HEK293 (cell line): ENCODE data around the gene GPN3.

Source experiments
- GFI1B ChIP-seq: fragments of 450-650 bp; formaldehyde crosslinking; IDR thresholded peaks from 2 replicates; pipeline ENCODE4 v1.5.1; 2016; ENCODE audit warnings: missing biosample characterization, missing genetic modification characterization
- GLIS1 ChIP-seq: fragments of 450-650 bp; formaldehyde crosslinking; IDR thresholded peaks from 2 replicates; pipeline ENCODE4 v1.5.1; 2016; ENCODE audit warnings: missing biosample characterization, missing genetic modification characterization
- INSM2 ChIP-seq: fragments of 450-650 bp; formaldehyde crosslinking; IDR thresholded peaks from 2 replicates; pipeline ENCODE4 v1.5.1; 2016; ENCODE audit warnings: missing biosample characterization, missing genetic modification characterization
- MZF1 ChIP-seq: fragments of 450-650 bp; formaldehyde crosslinking; IDR thresholded peaks from 2 replicates; pipeline ENCODE4 v1.5.1; 2017; ENCODE audit warnings: missing biosample characterization, missing genetic modification characterization, borderline replicate concordance
- PRDM1 ChIP-seq: fragments of 450-650 bp; formaldehyde crosslinking; IDR thresholded peaks from 2 replicates; pipeline ENCODE4; 2016; ENCODE audit warnings: missing biosample characterization, missing genetic modification characterization
- RBAK ChIP-seq: fragments of 450-650 bp; formaldehyde crosslinking; IDR thresholded peaks from 2 replicates; pipeline ENCODE4 v1.5.1; 2016; ENCODE audit warnings: missing biosample characterization, missing genetic modification characterization
- SP2 ChIP-seq: fragments of 450-650 bp; formaldehyde crosslinking; IDR thresholded peaks from 2 replicates; pipeline ENCODE4 v1.5.1; 2016; ENCODE audit warnings: missing biosample characterization, missing genetic modification characterization
- SP3 ChIP-seq: fragments of 450-650 bp; formaldehyde crosslinking; IDR thresholded peaks from 2 replicates; pipeline ENCODE4 v1.5.1; 2016; ENCODE audit warnings: missing biosample characterization, missing genetic modification characterization
- ZBTB20 ChIP-seq: fragments of 450-650 bp; formaldehyde crosslinking; IDR thresholded peaks from 2 replicates; pipeline ENCODE4 v1.5.1; 2016; ENCODE audit warnings: missing biosample characterization, missing genetic modification characterization
- ZFP3 ChIP-seq: fragments of 450-650 bp; formaldehyde crosslinking; IDR thresholded peaks from 2 replicates; pipeline ENCODE4 v1.5.1; 2016; ENCODE audit warnings: low read depth, missing biosample characterization, missing genetic modification characterization
- ZNF10 ChIP-seq: fragments of 450-650 bp; formaldehyde crosslinking; IDR thresholded peaks from 2 replicates; pipeline ENCODE4 v1.5.1; 2017; ENCODE audit warnings: missing biosample characterization, missing genetic modification characterization
- ZNF121 ChIP-seq: fragments of 450-650 bp; formaldehyde crosslinking; IDR thresholded peaks from 2 replicates; pipeline ENCODE4 v1.5.1; 2016; ENCODE audit warnings: missing biosample characterization, missing genetic modification characterization
- ZNF202 ChIP-seq: fragments of 450-650 bp; formaldehyde crosslinking; IDR thresholded peaks from 2 replicates; pipeline ENCODE4 v1.5.1; 2016; ENCODE audit warnings: missing biosample characterization, missing genetic modification characterization, borderline replicate concordance
- ZNF211 ChIP-seq: fragments of 450-650 bp; formaldehyde crosslinking; IDR thresholded peaks from 2 replicates; pipeline ENCODE4 v1.5.1; 2016; ENCODE audit warnings: low read depth, missing biosample characterization, missing genetic modification characterization
- ZNF221 ChIP-seq: fragments of 450-650 bp; formaldehyde crosslinking; IDR thresholded peaks from 2 replicates; pipeline ENCODE4 v1.5.1; 2017; ENCODE audit warnings: missing biosample characterization, missing genetic modification characterization, borderline replicate concordance
- ZNF23 ChIP-seq: fragments of 450-650 bp; formaldehyde crosslinking; IDR thresholded peaks from 2 replicates; pipeline ENCODE4 v1.5.1; 2016; ENCODE audit warnings: missing biosample characterization, missing genetic modification characterization, borderline replicate concordance
- ZNF302 ChIP-seq: fragments of 450-650 bp; formaldehyde crosslinking; IDR thresholded peaks from 2 replicates; pipeline ENCODE4 v1.5.1; 2016; ENCODE audit warnings: missing biosample characterization, missing genetic modification characterization, low read depth
- ZNF530 ChIP-seq: fragments of 450-650 bp; formaldehyde crosslinking; IDR thresholded peaks from 2 replicates; pipeline ENCODE4 v1.5.1; 2016; ENCODE audit warnings: low read depth, missing biosample characterization, missing genetic modification characterization
- ZNF548 ChIP-seq: fragments of 450-650 bp; formaldehyde crosslinking; IDR thresholded peaks from 2 replicates; pipeline ENCODE4 v1.5.1; 2016; ENCODE audit warnings: missing biosample characterization, missing genetic modification characterization
- ZNF560 ChIP-seq: fragments of 450-650 bp; formaldehyde crosslinking; IDR thresholded peaks from 2 replicates; pipeline ENCODE4 v1.5.1; 2017; ENCODE audit warnings: missing biosample characterization, missing genetic modification characterization, borderline replicate concordance
- ZNF561 ChIP-seq: fragments of 450-650 bp; IDR thresholded peaks from 2 replicates; pipeline ENCODE4 v1.5.1; 2018; ENCODE audit warnings: missing biosample characterization, missing genetic modification characterization, borderline replicate concordance
- ZNF596 ChIP-seq: fragments of 450-650 bp; IDR thresholded peaks from 2 replicates; pipeline ENCODE4 v1.5.0; 2018; ENCODE audit warnings: missing biosample characterization, mild to moderate bottlenecking, missing genetic modification characterization, moderate library complexity
- ZNF629 ChIP-seq: fragments of 450-650 bp; formaldehyde crosslinking; IDR thresholded peaks from 2 replicates; pipeline ENCODE4 v1.5.1; 2017; ENCODE audit warnings: missing biosample characterization, missing genetic modification characterization
- ZNF704 ChIP-seq: fragments of 450-650 bp; formaldehyde crosslinking; IDR thresholded peaks from 2 replicates; pipeline ENCODE4 v1.5.1; 2016; ENCODE audit warnings: missing biosample characterization, missing genetic modification characterization
- ZNF792 ChIP-seq: fragments of 450-650 bp; formaldehyde crosslinking; IDR thresholded peaks from 2 replicates; pipeline ENCODE4 v1.5.1; 2016; ENCODE audit warnings: missing biosample characterization, missing genetic modification characterization
- ZSCAN23 ChIP-seq: fragments of 450-650 bp; formaldehyde crosslinking; IDR thresholded peaks from 2 replicates; pipeline ENCODE4 v1.5.1; 2016; ENCODE audit warnings: missing biosample characterization, missing genetic modification characterization
- ZSCAN30 ChIP-seq: fragments of 450-650 bp; IDR thresholded peaks from 2 replicates; pipeline ENCODE4 v1.5.1; 2018; ENCODE audit warnings: missing biosample characterization, mild to moderate bottlenecking, missing genetic modification characterization, moderate library complexity
- TF ChIP-seq, protein P1 (sequence below): fragments of 450-650 bp; formaldehyde crosslinking; IDR thresholded peaks from 2 replicates; pipeline ENCODE4 v1.5.1; 2016; ENCODE audit warnings: missing biosample characterization, missing genetic modification characterization
- TF ChIP-seq, protein P2 (sequence below): fragments of 450-650 bp; formaldehyde crosslinking; IDR thresholded peaks from 2 replicates; pipeline ENCODE4 v1.5.1; 2016; ENCODE audit warnings: missing biosample characterization, missing genetic modification characterization
- TF ChIP-seq, protein P3 (sequence below): fragments of 450-650 bp; formaldehyde crosslinking; IDR thresholded peaks from 2 replicates; pipeline ENCODE4 v1.5.1; 2017; ENCODE audit warnings: missing biosample characterization, missing genetic modification characterization

GPN3 gene

GRCh38 chr12:110501752-110502738, 34.0 kb upstream of the GPN3 start, which contains the start of the genes RAD9B and VPS29 (continued):
- no peak for TF ChIP-seq MZF1 (tag by site-specific recombination)
- TF ChIP-seq ZBTB20 (tag by site-specific recombination) = peak; percentile 85
- TF ChIP-seq ZNF792 (tag by site-specific recombination) = 0 out of 2 replicates have a peak, but pooled peaks have one; percentile 52
- TF ChIP-seq ZNF10 (tag by site-specific recombination) = no peak; the same call in 1 of the 2 replicates
- TF ChIP-seq, protein P1, sequence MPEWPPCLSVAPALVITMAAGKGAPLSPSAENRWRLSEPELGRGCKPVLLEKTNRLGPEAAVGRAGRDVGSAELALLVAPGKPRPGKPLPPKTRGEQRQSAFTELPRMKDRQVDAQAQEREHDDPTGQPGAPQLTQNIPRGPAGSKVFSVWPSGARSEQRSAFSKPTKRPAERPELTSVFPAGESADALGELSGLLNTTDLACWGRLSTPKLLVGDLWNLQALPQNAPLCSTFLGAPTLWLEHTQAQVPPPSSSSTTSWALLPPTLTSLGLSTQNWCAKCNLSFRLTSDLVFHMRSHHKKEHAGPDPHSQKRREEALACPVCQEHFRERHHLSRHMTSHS (tag by site-specific recombination) = no peak
- peak; percentile 66; the same call in 1 of the 2 replicates for TF ChIP-seq GFI1B (tag by site-specific recombination)
- no peak for TF ChIP-seq ZNF548
- TF ChIP-seq ZNF202 = no peak
- peak; percentile 91 for TF ChIP-seq ZSCAN30
- TF ChIP-seq ZNF561 (tag by site-specific recombination) = peak; percentile 19
- TF ChIP-seq ZNF302 (tag by site-specific recombination) = 0 out of 2 replicates have a peak, but pooled peaks have one; percentile 52
- TF ChIP-seq INSM2 (tag by site-specific recombination) = peak; percentile 87
- TF ChIP-seq, protein P2, sequence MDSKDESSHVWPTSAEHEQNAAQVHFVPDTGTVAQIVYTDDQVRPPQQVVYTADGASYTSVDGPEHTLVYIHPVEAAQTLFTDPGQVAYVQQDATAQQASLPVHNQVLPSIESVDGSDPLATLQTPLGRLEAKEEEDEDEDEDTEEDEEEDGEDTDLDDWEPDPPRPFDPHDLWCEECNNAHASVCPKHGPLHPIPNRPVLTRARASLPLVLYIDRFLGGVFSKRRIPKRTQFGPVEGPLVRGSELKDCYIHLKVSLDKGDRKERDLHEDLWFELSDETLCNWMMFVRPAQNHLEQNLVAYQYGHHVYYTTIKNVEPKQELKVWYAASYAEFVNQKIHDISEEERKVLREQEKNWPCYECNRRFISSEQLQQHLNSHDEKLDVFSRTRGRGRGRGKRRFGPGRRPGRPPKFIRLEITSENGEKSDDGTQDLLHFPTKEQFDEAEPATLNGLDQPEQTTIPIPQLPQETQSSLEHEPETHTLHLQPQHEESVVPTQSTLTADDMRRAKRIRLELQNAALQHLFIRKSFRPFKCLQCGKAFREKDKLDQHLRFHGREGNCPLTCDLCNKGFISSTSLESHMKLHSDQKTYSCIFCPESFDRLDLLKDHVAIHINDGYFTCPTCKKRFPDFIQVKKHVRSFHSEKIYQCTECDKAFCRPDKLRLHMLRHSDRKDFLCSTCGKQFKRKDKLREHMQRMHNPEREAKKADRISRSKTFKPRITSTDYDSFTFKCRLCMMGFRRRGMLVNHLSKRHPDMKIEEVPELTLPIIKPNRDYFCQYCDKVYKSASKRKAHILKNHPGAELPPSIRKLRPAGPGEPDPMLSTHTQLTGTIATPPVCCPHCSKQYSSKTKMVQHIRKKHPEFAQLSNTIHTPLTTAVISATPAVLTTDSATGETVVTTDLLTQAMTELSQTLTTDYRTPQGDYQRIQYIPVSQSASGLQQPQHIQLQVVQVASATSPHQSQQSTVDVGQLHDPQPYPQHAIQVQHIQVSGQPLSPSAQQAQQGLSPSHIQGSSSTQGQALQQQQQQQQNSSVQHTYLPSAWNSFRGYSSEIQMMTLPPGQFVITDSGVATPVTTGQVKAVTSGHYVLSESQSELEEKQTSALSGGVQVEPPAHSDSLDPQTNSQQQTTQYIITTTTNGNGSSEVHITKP (tag by site-specific recombination) = peak; percentile 31; the same call in 1 of the 2 replicates
- 0 out of 2 replicates have a peak, but pooled peaks have one; percentile 24 for TF ChIP-seq ZNF121 (tag by site-specific recombination)
- TF ChIP-seq PRDM1 (tag by site-specific recombination) = no peak
- TF ChIP-seq ZNF211 (tag by site-specific recombination) = no peak
- TF ChIP-seq ZSCAN23 (tag by site-specific recombination) = 0 out of 2 replicates have a peak, but pooled peaks have one; percentile 17
- TF ChIP-seq ZNF596 (tag by site-specific recombination) = 0 out of 2 replicates have a peak, but pooled peaks have one; percentile 49
- TF ChIP-seq ZNF629 (tag by site-specific recombination) = peak; percentile 72
- no peak for TF ChIP-seq ZNF23 (tag by site-specific recombination)
- peak; percentile 73 for TF ChIP-seq GLIS1 (tag by site-specific recombination)
- no peak for TF ChIP-seq ZNF530
- TF ChIP-seq ZNF221 = no peak
- TF ChIP-seq ZNF704 = no peak
- no peak for TF ChIP-seq ZFP3 (tag by site-specific recombination)
- TF ChIP-seq, protein P3, sequence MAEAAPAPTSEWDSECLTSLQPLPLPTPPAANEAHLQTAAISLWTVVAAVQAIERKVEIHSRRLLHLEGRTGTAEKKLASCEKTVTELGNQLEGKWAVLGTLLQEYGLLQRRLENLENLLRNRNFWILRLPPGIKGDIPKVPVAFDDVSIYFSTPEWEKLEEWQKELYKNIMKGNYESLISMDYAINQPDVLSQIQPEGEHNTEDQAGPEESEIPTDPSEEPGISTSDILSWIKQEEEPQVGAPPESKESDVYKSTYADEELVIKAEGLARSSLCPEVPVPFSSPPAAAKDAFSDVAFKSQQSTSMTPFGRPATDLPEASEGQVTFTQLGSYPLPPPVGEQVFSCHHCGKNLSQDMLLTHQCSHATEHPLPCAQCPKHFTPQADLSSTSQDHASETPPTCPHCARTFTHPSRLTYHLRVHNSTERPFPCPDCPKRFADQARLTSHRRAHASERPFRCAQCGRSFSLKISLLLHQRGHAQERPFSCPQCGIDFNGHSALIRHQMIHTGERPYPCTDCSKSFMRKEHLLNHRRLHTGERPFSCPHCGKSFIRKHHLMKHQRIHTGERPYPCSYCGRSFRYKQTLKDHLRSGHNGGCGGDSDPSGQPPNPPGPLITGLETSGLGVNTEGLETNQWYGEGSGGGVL (tag by site-specific recombination) = peak; percentile 43; the same call in 1 of the 2 replicates
- no peak for TF ChIP-seq ZNF560 (tag by site-specific recombination)
- TF ChIP-seq RBAK (tag by site-specific recombination) = no peak
- peak; percentile 94 for TF ChIP-seq SP3
- TF ChIP-seq SP2 (tag by site-specific recombination) = peak; percentile 97
